Panc1 (cell line): Measurements from ENCODE around the gene NRM. TPM values are rescaled to one million over a fixed set of nuclear protein-coding genes. Genes with fewer than 3 reads are reported as not detected.

Experiments used
- ATAC-seq: fragments of 200-7000 bp; cut with Tn5 transposase; 2 replicates; pipeline ENCODE4 v1.9.1; 2020; ENCODE audit warnings: mild to moderate bottlenecking, moderate library complexity
- BruUV-seq: library from RNA; stranded (reverse); fragments of 400-500 nt; replicated peaks from 2 replicates; lab custom pipeline; 2021; lab: Mats Ljungman, UMichigan
- CTCF ChIA-PET: fragments of 300-600 bp; sonication (Branson Sonifier 250); formaldehyde crosslinking; loops from one replicate; lab custom pipeline; 2022; ENCODE audit warnings: antibody characterized with exemption; lab: Charles Lee
- POLR2A ChIA-PET: fragments of 300-600 bp; sonication (Branson Sonifier 250); formaldehyde crosslinking; loops from one replicate; lab custom pipeline; 2022; ENCODE audit warnings: antibody characterized with exemption; lab: Charles Lee
- DNase-seq: peaks from one replicate; pipeline ENCODE4 v3.0.0-alpha.2; 2010; ENCODE audit warnings: low read depth, low spot score
- H3K27ac ChIP-seq: 2 replicates; pipeline ENCODE4 v1.5.1; 2011; ENCODE audit warnings: mild to moderate bottlenecking, low read length, inconsistent platforms
- H3K27me3 ChIP-seq: fragments of 200-500 bp; sonication (Bioruptor generic); 2 replicates; pipeline ENCODE4 v1.6.0; 2014; ENCODE audit warnings: low read length, inconsistent platforms; ENCODE audit not compliant: control insufficient read depth, insufficient read depth
- H3K36me3 ChIP-seq: fragments of 200-500 bp; sonication (Bioruptor generic); 2 replicates; pipeline ENCODE4 v1.5.1; 2014; ENCODE audit warnings: inconsistent platforms, mild to moderate bottlenecking, low read length, moderate library complexity; ENCODE audit not compliant: control insufficient read depth, insufficient read depth
- H3K4me1 ChIP-seq: 2 replicates; pipeline ENCODE4 v1.5.1; 2011; ENCODE audit warnings: inconsistent platforms, mild to moderate bottlenecking, low read length, moderate library complexity; ENCODE audit not compliant: control insufficient read depth, insufficient read depth
- H3K4me3 ChIP-seq, 2 experiments: 2 replicates each; pipeline ENCODE4 v1.5.1; 2011 to 2012; ENCODE audit warnings: low read depth in 2 of 2, low read length in 2 of 2, mild to moderate bottlenecking in 2 of 2, inconsistent platforms in 1 of 2, moderate library complexity in 1 of 2
- H3K9me3 ChIP-seq: fragments of 200-500 bp; sonication (Bioruptor generic); 2 replicates; pipeline ENCODE4 v1.5.1; 2014; ENCODE audit warnings: low read depth, mild to moderate bottlenecking, inconsistent platforms, low read length, moderate library complexity; ENCODE audit not compliant: control insufficient read depth, insufficient read depth
- CTCF ChIP-seq: fragments of 450-650 bp; IDR thresholded peaks from 2 replicates; pipeline ENCODE4 v1.5.1; 2017; ENCODE audit warnings: mild to moderate bottlenecking
- POLR2AphosphoS5 ChIP-seq: IDR thresholded peaks from 2 replicates; pipeline ENCODE4 v1.6.1; 2012; ENCODE audit warnings: mild to moderate bottlenecking, low read depth, low read length, moderate library complexity
- SIN3A ChIP-seq: IDR thresholded peaks from 2 replicates; pipeline ENCODE4 v1.6.1; 2012; ENCODE audit warnings: low read depth, mild to moderate bottlenecking, low read length, moderate library complexity, borderline replicate concordance; ENCODE audit not compliant: insufficient read depth
- TCF7L2 ChIP-seq: IDR thresholded peaks from 2 replicates; pipeline ENCODE4 v1.6.1; 2011; ENCODE audit warnings: mild to moderate bottlenecking, low read depth, low read length, inconsistent platforms
- in situ Hi-C: cut with HindIII; loops from 2 replicates; pipeline ENCODE4 v1.10.0; 2016; ENCODE audit warnings: low sequenced_read_pairs, low pct_unique_long_range_greater_than_20kb
- intact Hi-C: fragments of 100-400 bp; cut with micrococcal nuclease; formaldehyde crosslinking; loops from one replicate; pipeline ENCODE4 v1.10.0; 2022; ENCODE audit not compliant: unreplicated experiment
- total RNA-seq: library from RNA; stranded (reverse); gene quantifications from one replicate; pipeline ENCODE4 v1.2.1, GENCODE V29; 2021; ENCODE audit not compliant: unreplicated experiment
- TF ChIP-seq, protein P1 (sequence below), 2 experiments: IDR thresholded peaks; 2 replicates each; pipeline ENCODE4 v1.6.1; 2011 to 2012; ENCODE audit warnings: low read depth in 2 of 2, control low read depth in 1 of 2, low read length in 1 of 2, mild to moderate bottlenecking in 1 of 2, moderate library complexity in 1 of 2; ENCODE audit not compliant: insufficient read depth in 1 of 2

The NRM gene
- total RNA-seq, 1 experiment from 2014 or later, result 21.9 TPM

DNA sequence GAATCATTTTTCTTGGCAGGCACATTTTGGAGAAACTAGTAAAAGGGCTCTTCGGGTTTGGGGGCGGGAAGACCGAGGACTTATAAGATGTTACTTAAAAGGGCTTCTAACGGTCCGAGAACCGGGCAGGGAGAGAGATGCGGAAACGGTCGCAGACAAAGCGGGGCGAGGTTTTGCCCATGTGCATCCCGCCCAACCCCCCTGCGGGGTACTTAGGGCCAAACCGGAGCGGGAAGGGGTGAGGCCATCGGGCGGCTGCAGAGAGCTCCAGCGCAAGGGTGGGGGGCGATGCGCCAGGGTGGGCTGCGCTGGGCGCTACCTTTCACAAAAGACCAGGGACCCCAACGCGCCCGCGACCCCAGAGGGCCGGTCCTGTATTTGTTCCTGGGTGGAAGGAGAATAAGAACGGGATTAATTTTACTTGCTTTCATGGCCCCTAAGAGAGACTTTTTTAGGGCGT, 30.0 kb upstream of the NRM start:
- Histone ChIP-seq H3K27me3 (no peaks in the 10 kb centered on the region), H3K4me3 (peak overlapping the region; percentile 88 to 100), H3K4me1 (peaks cover 39% of the 10 kb centered on the region), H3K36me3 (peaks cover 32% of the 10 kb centered on the region), H3K9me3 (no peaks in the 10 kb centered on the region), H3K27ac (peak overlapping the region; percentile 100)
- ATAC-seq (no peak), DNase-seq (no peak)
- BruUV-seq, result TSS peak; percentile 63
- TF ChIP-seq SIN3A (no peak), CTCF (no peak), TCF7L2 (no peak), POLR2AphosphoS5 (no peak)
- TF ChIP-seq, protein P1, sequence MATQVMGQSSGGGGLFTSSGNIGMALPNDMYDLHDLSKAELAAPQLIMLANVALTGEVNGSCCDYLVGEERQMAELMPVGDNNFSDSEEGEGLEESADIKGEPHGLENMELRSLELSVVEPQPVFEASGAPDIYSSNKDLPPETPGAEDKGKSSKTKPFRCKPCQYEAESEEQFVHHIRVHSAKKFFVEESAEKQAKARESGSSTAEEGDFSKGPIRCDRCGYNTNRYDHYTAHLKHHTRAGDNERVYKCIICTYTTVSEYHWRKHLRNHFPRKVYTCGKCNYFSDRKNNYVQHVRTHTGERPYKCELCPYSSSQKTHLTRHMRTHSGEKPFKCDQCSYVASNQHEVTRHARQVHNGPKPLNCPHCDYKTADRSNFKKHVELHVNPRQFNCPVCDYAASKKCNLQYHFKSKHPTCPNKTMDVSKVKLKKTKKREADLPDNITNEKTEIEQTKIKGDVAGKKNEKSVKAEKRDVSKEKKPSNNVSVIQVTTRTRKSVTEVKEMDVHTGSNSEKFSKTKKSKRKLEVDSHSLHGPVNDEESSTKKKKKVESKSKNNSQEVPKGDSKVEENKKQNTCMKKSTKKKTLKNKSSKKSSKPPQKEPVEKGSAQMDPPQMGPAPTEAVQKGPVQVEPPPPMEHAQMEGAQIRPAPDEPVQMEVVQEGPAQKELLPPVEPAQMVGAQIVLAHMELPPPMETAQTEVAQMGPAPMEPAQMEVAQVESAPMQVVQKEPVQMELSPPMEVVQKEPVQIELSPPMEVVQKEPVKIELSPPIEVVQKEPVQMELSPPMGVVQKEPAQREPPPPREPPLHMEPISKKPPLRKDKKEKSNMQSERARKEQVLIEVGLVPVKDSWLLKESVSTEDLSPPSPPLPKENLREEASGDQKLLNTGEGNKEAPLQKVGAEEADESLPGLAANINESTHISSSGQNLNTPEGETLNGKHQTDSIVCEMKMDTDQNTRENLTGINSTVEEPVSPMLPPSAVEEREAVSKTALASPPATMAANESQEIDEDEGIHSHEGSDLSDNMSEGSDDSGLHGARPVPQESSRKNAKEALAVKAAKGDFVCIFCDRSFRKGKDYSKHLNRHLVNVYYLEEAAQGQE (IDR thresholded peaks at IDR 0.05; ENCODE audit: insufficient read depth in 1 of 2, low read depth in 2 of 2, low read length in 1 of 2), result no peak; a peak in 1 of 4 replicates
- in situ Hi-C loops (no loop called here), intact Hi-C loops (no loop called here)
- ChIA-PET CTCF (interaction anchor here (0.6 to 1.0 kb wide), 2 partner anchors 42 to 209 kb away, joined by 3 read pairs; no protein-coding TSS in a partner anchor), POLR2A (interaction anchor here (0.6 to 0.7 kb wide), 5 partner anchors 29 to 394 kb away, joined by 3 to 4 read pairs (median 3); no protein-coding TSS in a partner anchor)

- ATAC-seq (peak; percentile 80), DNase-seq (peak; percentile 87)
- in situ Hi-C loops (no loop called here), intact Hi-C loops (no loop called here)
- H3K4me3 ChIP-seq, result peak within 1 kb of the TSS; percentile 88 to 100
- no TSS peak for BruUV-seq
- TF ChIP-seq POLR2AphosphoS5 (peak; percentile 94), TCF7L2 (no peak), CTCF (no peak), SIN3A (0 out of 2 replicates have a peak, but pooled peaks have one; percentile 10)
- TF ChIP-seq, protein P1 (IDR thresholded peaks at IDR 0.05; ENCODE audit: insufficient read depth in 1 of 2, low read depth in 2 of 2, low read length in 1 of 2), result 0 out of 4 replicates have a peak, but pooled peaks of 1 of the 2 experiments have one; percentile 23
- CTCF ChIA-PET, result no interaction called here
- H3K27ac ChIP-seq, result peak within 1 kb of the TSS; percentile 100
- H3K9me3 ChIP-seq, result no peaks in the 10 kb centered on the region
- H3K27me3 ChIP-seq, result no peaks in the 10 kb centered on the region
- H3K36me3 ChIP-seq, result peaks cover 32% of the 10 kb centered on the region
- H3K4me1 ChIP-seq, result peaks cover 35% of the 10 kb centered on the region
- POLR2A ChIA-PET, result interaction anchor here (0.6 to 0.7 kb wide), 5 partner anchors 31 to 1015 kb away, joined by 3 to 9 read pairs (median 3); no protein-coding TSS in a partner anchor
These were observed 29.3 kb upstream of the NRM start, which contains the start of gene TUBB for GRCh38 chr6:30719791-30720737. Gene TUBB, plus strand, starts transcription at chr6:30720352. Its CDS starts 155 bp downstream, at chr6:30720507.
